ENCODE measurements around the gene USP6NL.

USP6NL gene

DNA sequence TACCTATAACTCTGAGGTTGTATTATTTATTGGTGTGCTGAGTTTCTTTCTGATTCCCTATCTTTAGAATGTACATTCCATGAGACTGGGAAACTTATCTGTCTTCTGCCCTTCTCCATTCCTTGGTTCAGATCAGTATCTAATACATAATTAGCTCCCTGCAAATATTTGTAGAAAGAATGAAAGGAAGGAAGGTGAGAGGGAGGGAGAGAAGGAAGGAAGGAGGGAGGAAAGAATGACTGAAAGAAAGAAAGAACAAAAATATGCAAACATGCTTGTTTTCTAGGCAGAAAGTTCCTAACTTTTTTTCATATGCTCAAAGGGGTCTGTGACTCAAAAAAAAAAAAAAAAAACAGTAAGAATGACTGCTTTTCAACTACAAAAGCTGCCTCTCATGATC lies 3.9 kb upstream of the USP6NL start:
- TF ChIP-seq, protein P1, sequence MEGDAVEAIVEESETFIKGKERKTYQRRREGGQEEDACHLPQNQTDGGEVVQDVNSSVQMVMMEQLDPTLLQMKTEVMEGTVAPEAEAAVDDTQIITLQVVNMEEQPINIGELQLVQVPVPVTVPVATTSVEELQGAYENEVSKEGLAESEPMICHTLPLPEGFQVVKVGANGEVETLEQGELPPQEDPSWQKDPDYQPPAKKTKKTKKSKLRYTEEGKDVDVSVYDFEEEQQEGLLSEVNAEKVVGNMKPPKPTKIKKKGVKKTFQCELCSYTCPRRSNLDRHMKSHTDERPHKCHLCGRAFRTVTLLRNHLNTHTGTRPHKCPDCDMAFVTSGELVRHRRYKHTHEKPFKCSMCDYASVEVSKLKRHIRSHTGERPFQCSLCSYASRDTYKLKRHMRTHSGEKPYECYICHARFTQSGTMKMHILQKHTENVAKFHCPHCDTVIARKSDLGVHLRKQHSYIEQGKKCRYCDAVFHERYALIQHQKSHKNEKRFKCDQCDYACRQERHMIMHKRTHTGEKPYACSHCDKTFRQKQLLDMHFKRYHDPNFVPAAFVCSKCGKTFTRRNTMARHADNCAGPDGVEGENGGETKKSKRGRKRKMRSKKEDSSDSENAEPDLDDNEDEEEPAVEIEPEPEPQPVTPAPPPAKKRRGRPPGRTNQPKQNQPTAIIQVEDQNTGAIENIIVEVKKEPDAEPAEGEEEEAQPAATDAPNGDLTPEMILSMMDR (IDR thresholded peaks at IDR 0.05; ENCODE audit: extremely low read depth, missing control alignments), result no peak
- DNase-seq (ENCODE audit: low spot score), result no peak

DNA sequence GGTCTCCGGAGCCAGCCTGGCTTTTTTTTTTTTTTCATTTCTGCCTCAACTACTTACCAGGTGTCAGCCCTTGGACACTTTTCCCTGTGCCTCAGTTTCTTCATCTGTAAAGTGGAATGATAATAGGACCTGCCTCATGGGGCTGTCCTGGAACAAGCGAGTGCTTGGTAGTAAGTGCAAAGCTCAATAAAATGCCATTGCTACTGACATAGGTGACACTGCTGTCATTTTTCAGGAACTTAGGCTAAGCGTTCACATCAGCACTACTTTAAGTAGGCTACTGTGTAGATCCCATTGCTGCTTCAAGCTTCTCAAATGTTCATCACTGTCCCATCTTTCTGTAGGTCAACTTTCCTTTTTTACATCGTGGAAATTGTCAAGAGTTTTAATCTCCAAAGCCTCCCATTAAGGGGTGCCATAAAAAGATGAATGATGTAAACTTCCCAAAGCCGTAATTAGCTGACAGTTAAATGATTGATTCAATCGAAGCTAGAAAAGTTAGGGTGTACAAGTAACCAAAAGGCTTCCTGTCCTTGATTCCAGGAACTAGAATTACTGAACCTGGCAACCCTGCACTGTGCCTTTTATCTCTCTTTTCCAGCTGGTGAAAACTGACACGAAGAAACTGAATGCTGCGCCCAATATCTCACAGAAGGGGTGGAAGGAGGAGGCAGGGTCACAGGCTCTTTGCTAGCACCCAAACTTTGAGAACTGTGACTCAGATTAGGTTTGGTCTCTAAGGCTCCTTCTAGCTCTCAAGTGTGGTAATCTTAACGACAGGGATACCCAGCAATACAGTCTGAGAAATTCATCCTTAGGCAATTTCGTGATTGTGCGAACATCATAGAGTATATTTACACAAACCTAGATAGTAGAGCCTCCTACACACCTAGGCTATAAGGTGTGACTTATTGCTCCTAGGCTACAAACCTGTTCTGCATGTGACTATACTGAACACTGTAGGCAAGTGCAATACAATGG lies 861 bp upstream of the USP6NL start:
- TF ChIP-seq, protein P1 (IDR thresholded peaks at IDR 0.05; ENCODE audit: extremely low read depth, missing control alignments), result no peak
- peak; percentile 25 for DNase-seq (ENCODE audit: low spot score)

DNA sequence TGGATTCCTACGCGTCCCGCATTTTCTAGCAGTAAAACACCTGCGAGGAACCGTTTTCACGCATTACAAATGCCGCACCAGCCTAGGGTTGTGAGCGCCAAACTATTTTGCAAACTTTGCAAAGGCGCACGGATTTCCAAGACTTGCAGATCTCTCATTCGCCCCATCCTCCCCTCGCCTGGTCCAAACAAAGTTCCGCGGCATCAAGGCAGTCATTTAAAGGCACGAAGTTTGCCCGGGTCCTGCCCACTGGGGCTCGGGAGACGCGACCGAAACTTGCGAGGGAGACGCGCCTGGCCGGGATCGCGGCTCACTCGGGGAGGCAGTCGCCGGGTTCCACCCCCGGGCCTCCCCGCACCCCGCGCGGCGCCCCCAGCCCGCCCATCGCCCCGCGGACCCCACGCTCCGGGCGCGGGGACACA lies 613 bp downstream of the USP6NL start:
- DNase-seq (ENCODE audit: low spot score), result peak; percentile 22
- TF ChIP-seq, protein P1 (IDR thresholded peaks at IDR 0.05; ENCODE audit: extremely low read depth, missing control alignments), result no peak

DNA sequence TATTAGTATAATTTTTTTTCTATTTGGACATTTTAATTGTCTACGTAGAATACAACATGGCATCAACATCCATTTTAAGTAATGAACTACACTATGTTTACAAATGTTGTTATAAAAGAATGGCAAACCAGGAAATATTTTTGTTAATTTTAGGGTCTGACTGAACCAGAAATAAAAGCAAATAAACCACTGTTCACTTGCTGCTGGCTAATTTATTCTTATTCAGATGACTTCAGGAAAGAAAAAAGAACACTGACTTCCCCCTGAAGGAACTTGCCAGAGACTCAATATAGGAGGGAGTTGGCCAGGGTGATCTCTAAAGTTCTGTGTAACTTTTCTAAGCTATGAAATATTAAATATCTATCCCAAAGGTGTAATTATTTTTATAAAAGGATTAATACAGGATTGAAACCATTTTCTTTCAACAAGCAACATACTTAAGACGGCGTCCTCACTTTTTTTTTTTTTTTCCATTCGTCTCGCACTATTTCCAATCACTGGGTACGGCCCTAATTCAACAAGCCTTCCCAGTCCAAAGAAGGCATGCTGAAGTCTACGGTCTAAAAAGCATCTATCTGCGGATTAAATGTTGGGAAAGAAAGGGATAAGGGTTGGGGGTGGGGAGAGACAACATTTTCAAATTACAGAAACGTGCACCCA lies 1.2 kb downstream of the USP6NL start:
- no peak for DNase-seq (ENCODE audit: low spot score)
- TF ChIP-seq, protein P1 (IDR thresholded peaks at IDR 0.05; ENCODE audit: extremely low read depth, missing control alignments), result no peak

DNA sequence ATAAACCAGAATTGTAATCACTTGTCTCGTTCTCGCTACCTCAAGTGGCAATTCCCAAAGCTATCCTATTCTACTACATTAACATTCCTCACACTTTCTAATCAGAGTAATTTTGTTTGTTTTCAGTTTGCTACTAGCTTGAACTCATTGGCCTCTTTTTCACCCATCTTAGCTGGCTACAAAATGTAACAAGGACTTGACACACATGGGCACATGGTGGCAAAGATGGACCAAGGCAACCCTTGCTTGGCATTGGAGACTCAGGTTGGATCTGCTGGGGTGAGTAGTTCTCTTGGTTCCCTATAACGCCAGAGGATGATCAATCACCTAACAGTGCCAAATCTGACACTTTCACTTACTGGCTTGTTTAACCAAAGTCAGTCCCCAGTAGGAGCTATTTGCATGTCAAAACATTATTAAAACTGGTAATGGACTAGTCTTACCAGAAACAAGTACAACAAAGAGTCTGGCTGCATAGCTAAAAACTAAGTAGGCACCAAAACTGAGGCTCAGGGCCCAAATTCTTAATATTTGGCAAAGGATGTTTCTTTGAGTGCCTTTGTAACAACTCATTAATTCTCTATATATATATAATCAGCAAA lies 1.9 kb downstream of the USP6NL start:
- peak; percentile 34 for DNase-seq (ENCODE audit: low spot score)
- TF ChIP-seq, protein P1 (IDR thresholded peaks at IDR 0.05; ENCODE audit: extremely low read depth, missing control alignments), result no peak

DNA sequence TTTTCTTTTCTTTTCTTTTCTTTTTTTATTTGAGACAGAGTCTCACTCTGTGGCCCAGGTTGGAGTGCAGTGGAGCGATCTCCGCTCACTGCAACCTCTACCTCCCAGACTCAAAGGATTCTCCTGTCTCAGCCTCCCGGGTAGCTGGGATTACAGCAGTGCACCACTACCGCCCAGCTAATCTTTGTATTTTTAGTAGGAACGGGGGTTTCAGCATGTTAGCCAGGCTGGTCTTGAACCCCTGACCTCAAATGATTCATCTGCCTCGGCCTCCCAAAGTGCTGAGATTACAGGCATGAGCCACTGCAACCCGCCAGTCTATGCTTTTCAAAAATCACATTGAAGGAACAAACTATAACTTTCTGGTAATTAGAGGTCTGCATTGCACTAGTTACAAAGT lies 2.4 kb downstream of the USP6NL start:
- TF ChIP-seq, protein P1 (IDR thresholded peaks at IDR 0.05; ENCODE audit: extremely low read depth, missing control alignments), result no peak
- DNase-seq (ENCODE audit: low spot score), result no peak
